ENCODE measurements around the gene SPACA7. TPM values are rescaled to one million over a fixed set of nuclear protein-coding genes. Genes with fewer than 3 reads are reported as not detected.

The SPACA7 gene
- total and polyA plus RNA-seq, 4 donors = not detected

DNA sequence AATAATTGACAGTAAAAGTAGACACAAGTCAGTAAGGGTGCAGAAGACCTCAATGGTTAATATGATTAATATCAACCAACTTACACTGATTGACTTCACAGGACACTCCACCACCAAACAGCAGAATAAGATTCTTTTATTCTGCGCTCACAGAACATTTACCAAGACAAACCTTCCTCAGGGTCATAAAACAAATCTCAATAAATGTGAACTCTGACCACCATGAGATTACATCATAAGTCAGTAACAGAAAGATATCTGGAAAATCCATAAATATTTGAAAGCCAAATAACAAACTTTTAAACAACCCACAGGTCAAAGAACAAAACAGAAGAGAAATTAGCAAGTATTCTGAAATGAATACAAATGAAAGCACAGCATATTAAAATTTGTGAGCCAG, 99.7 kb downstream of the SPACA7 start:
- H3K36me3 ChIP-seq (ENCODE audit: control insufficient read depth in 4 of 4, insufficient read depth in 3 of 4, low read depth in 1 of 4, low read length in 3 of 4) = no peaks in the 10 kb centered on the region
- DNase-seq (ENCODE audit: low spot score) = no peak
- peak overlapping the region in 1 of 2 donors; percentile 71 for H3K9ac ChIP-seq (ENCODE audit: low read depth in 1 of 2, low read length in 2 of 2)
- no peaks in the 10 kb centered on the region for H3K9me3 ChIP-seq (ENCODE audit: control insufficient read depth in 4 of 4, low read length in 3 of 4)
- peak; percentile 19 to 65 for TF ChIP-seq RXRA (IDR thresholded peaks at IDR 0.05)
- peak in 1 of 2 donors; percentile 44 for TF ChIP-seq JUND (IDR thresholded peaks at IDR 0.05)
- peak; percentile 46 to 65 for TF ChIP-seq HNF4A (conservative IDR thresholded peaks at IDR 0.05)
- TF ChIP-seq EGR1 (IDR thresholded peaks at IDR 0.05; ENCODE audit: low read depth in 2 of 2) = no peak
- 36% methylated on average over 1 of the region's 1 CpG for WGBS
- H3K4me1 ChIP-seq (ENCODE audit: control insufficient read depth in 4 of 4, insufficient read depth in 4 of 4, low read length in 3 of 4) = peaks cover 2 to 21% (median 12%) of the 10 kb centered on the region in 4 donors
- peak overlapping the region in 2 of 3 donors; percentile 26 to 34 for H3K4me3 ChIP-seq (ENCODE audit: low read depth in 1 of 3, low read length in 3 of 3)
- H3K27me3 ChIP-seq (ENCODE audit: control insufficient read depth in 4 of 4, insufficient read depth in 4 of 4, low read length in 3 of 4) = no peaks in the 10 kb centered on the region
- peak overlapping the region; percentile 59 to 63 for H3K27ac ChIP-seq (ENCODE audit: low read depth in 1 of 2, low read length in 2 of 2)

DNA sequence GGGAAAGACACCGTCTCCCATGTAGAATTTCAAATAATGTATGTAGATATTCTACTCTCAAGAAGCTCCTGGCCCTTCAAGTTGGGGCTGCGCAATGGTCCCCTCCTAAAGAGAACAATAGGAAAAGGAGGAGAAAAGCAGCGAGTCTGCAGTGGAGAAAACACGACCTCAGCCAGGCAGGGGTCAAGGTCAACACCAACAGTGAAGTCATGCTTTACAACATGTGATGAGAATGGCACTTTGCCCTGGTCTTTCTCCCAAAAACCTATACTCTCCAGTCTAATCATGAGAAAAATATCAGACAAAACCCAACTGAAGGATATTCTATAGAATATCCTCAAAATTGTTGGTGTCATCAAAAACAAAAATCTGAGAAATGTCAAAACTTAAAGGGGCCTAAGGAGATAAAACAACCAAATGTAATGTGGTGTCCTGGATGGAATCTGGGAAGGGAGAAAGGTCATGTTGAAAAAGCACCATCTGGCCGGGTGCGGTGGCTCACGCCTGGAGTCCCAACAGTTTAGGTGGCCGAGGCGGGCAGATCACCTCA, 101.0 kb downstream of the SPACA7 start:
- no peak for DNase-seq (ENCODE audit: low spot score)

DNA sequence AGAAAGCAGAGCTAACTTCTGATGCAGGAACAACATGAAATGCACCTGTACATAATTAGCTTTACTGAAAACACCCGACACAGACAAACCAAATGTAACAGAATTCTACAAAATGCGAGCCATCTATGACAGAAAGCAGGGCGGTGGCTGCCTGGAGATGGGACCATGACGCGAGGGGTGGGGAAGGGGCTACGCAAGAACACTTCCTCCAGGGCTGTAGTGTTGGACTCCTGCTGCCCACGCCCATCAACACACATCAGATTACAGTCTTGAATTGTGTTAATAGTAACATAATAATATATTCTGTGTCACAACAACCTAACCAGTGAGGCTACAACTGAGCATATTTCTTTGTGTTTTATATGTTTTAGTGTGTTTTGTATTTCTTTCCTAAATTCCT, 103.2 kb downstream of the SPACA7 start:
- no peaks in the 10 kb centered on the region for H3K9me3 ChIP-seq (ENCODE audit: control insufficient read depth in 4 of 4, low read length in 3 of 4)
- 95% methylated on average over 7 of the region's 7 CpGs for WGBS
- H3K9ac ChIP-seq (ENCODE audit: low read depth in 1 of 2, low read length in 2 of 2) = no peak overlapping the region
- no peak overlapping the region for H3K4me3 ChIP-seq (ENCODE audit: low read depth in 1 of 3, low read length in 3 of 3)
- no peaks in the 10 kb centered on the region for H3K27me3 ChIP-seq (ENCODE audit: control insufficient read depth in 4 of 4, insufficient read depth in 4 of 4, low read length in 3 of 4)
- no peak overlapping the region for H3K27ac ChIP-seq (ENCODE audit: low read depth in 1 of 2, low read length in 2 of 2)
- TF ChIP-seq FOXA1 (IDR thresholded peaks at IDR 0.05) (no peak), HNF4G (IDR thresholded peaks at IDR 0.05) (no peak), HNF4A (conservative IDR thresholded peaks at IDR 0.05) (no peak), JUND (IDR thresholded peaks at IDR 0.05) (no peak), FOXA2 (IDR thresholded peaks at IDR 0.05) (no peak), RAD21 (IDR thresholded peaks at IDR 0.05) (no peak), TAF1 (conservative IDR thresholded peaks at IDR 0.05) (no peak), SP1 (IDR thresholded peaks at IDR 0.05) (no peak), YY1 (IDR thresholded peaks at IDR 0.05) (no peak), RXRA (IDR thresholded peaks at IDR 0.05) (no peak)
- TF ChIP-seq, protein P1, sequence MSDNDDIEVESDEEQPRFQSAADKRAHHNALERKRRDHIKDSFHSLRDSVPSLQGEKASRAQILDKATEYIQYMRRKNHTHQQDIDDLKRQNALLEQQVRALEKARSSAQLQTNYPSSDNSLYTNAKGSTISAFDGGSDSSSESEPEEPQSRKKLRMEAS (IDR thresholded peaks at IDR 0.05) = no peak
- TF ChIP-seq, protein P2, sequence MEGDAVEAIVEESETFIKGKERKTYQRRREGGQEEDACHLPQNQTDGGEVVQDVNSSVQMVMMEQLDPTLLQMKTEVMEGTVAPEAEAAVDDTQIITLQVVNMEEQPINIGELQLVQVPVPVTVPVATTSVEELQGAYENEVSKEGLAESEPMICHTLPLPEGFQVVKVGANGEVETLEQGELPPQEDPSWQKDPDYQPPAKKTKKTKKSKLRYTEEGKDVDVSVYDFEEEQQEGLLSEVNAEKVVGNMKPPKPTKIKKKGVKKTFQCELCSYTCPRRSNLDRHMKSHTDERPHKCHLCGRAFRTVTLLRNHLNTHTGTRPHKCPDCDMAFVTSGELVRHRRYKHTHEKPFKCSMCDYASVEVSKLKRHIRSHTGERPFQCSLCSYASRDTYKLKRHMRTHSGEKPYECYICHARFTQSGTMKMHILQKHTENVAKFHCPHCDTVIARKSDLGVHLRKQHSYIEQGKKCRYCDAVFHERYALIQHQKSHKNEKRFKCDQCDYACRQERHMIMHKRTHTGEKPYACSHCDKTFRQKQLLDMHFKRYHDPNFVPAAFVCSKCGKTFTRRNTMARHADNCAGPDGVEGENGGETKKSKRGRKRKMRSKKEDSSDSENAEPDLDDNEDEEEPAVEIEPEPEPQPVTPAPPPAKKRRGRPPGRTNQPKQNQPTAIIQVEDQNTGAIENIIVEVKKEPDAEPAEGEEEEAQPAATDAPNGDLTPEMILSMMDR (IDR thresholded peaks at IDR 0.05; ENCODE audit: low read depth, low read length, missing input control) = no peak
- TF ChIP-seq, protein P3, sequence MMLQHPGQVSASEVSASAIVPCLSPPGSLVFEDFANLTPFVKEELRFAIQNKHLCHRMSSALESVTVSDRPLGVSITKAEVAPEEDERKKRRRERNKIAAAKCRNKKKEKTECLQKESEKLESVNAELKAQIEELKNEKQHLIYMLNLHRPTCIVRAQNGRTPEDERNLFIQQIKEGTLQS (IDR thresholded peaks at IDR 0.05) = no peak
- TF ChIP-seq, protein P4, sequence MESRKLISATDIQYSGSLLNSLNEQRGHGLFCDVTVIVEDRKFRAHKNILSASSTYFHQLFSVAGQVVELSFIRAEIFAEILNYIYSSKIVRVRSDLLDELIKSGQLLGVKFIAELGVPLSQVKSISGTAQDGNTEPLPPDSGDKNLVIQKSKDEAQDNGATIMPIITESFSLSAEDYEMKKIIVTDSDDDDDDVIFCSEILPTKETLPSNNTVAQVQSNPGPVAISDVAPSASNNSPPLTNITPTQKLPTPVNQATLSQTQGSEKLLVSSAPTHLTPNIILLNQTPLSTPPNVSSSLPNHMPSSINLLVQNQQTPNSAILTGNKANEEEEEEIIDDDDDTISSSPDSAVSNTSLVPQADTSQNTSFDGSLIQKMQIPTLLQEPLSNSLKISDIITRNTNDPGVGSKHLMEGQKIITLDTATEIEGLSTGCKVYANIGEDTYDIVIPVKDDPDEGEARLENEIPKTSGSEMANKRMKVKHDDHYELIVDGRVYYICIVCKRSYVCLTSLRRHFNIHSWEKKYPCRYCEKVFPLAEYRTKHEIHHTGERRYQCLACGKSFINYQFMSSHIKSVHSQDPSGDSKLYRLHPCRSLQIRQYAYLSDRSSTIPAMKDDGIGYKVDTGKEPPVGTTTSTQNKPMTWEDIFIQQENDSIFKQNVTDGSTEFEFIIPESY (IDR thresholded peaks at IDR 0.05) = no peak
- TF ChIP-seq, protein P5, sequence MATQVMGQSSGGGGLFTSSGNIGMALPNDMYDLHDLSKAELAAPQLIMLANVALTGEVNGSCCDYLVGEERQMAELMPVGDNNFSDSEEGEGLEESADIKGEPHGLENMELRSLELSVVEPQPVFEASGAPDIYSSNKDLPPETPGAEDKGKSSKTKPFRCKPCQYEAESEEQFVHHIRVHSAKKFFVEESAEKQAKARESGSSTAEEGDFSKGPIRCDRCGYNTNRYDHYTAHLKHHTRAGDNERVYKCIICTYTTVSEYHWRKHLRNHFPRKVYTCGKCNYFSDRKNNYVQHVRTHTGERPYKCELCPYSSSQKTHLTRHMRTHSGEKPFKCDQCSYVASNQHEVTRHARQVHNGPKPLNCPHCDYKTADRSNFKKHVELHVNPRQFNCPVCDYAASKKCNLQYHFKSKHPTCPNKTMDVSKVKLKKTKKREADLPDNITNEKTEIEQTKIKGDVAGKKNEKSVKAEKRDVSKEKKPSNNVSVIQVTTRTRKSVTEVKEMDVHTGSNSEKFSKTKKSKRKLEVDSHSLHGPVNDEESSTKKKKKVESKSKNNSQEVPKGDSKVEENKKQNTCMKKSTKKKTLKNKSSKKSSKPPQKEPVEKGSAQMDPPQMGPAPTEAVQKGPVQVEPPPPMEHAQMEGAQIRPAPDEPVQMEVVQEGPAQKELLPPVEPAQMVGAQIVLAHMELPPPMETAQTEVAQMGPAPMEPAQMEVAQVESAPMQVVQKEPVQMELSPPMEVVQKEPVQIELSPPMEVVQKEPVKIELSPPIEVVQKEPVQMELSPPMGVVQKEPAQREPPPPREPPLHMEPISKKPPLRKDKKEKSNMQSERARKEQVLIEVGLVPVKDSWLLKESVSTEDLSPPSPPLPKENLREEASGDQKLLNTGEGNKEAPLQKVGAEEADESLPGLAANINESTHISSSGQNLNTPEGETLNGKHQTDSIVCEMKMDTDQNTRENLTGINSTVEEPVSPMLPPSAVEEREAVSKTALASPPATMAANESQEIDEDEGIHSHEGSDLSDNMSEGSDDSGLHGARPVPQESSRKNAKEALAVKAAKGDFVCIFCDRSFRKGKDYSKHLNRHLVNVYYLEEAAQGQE (IDR thresholded peaks at IDR 0.05) = no peak
- H3K36me3 ChIP-seq (ENCODE audit: control insufficient read depth in 4 of 4, insufficient read depth in 3 of 4, low read depth in 1 of 4, low read length in 3 of 4) = peaks cover 0 to 3% (median under 1%) of the 10 kb centered on the region in 4 donors
- no peak for DNase-seq (ENCODE audit: low spot score)
- peaks cover 2 to 21% (median 12%) of the 10 kb centered on the region in 4 donors for H3K4me1 ChIP-seq (ENCODE audit: control insufficient read depth in 4 of 4, insufficient read depth in 4 of 4, low read length in 3 of 4)

More for the DNA sequence above, 101.0 kb downstream of the SPACA7 start:
- no peak overlapping the region for H3K9ac ChIP-seq (ENCODE audit: low read depth in 1 of 2, low read length in 2 of 2)
- peak overlapping the region; percentile 57 to 61 for H3K27ac ChIP-seq (ENCODE audit: low read depth in 1 of 2, low read length in 2 of 2)
- peak; percentile 17 for TF ChIP-seq NR2F2 (IDR thresholded peaks at IDR 0.05)
- peak; percentile 21 to 57 for TF ChIP-seq HNF4A (conservative IDR thresholded peaks at IDR 0.05)
- TF ChIP-seq EGR1 (IDR thresholded peaks at IDR 0.05; ENCODE audit: low read depth in 2 of 2) = no peak
- TF ChIP-seq FOXA1 (IDR thresholded peaks at IDR 0.05) = no peak
- no peak for TF ChIP-seq HNF4G (IDR thresholded peaks at IDR 0.05)
- peak in 1 of 2 donors; percentile 64 for TF ChIP-seq RXRA (IDR thresholded peaks at IDR 0.05)
- TF ChIP-seq, protein P1 (IDR thresholded peaks at IDR 0.05) = no peak
- peaks cover 2 to 21% (median 12%) of the 10 kb centered on the region in 4 donors for H3K4me1 ChIP-seq (ENCODE audit: control insufficient read depth in 4 of 4, insufficient read depth in 4 of 4, low read length in 3 of 4)
- H3K4me3 ChIP-seq (ENCODE audit: low read depth in 1 of 3, low read length in 3 of 3) = no peak overlapping the region
- H3K36me3 ChIP-seq (ENCODE audit: control insufficient read depth in 4 of 4, insufficient read depth in 3 of 4, low read depth in 1 of 4, low read length in 3 of 4) = no peaks in the 10 kb centered on the region
- WGBS = 54% methylated on average over 9 of the region's 9 CpGs
- H3K27me3 ChIP-seq (ENCODE audit: control insufficient read depth in 4 of 4, insufficient read depth in 4 of 4, low read length in 3 of 4) = no peaks in the 10 kb centered on the region
- no peaks in the 10 kb centered on the region for H3K9me3 ChIP-seq (ENCODE audit: control insufficient read depth in 4 of 4, low read length in 3 of 4)
